Fibroblast of skin of left biceps (primary cell): Measurements from ENCODE around the gene CDK6.
A peak's percentile ranks its signal among the peaks of the same experiment; 100 is the strongest.
"Not testable (repeated sequence)": the region's sequence is repeated elsewhere in the genome, so short reads cannot be mapped to it uniquely, and the experiment has no call there.

Experiments used
- DNase-seq, 2 experiments: peaks; one replicate each; pipeline ENCODE4 v3.0.0-alpha.2; 2013; ENCODE audit warnings: low read depth in 2 of 2

Gene CDK6

DNA sequence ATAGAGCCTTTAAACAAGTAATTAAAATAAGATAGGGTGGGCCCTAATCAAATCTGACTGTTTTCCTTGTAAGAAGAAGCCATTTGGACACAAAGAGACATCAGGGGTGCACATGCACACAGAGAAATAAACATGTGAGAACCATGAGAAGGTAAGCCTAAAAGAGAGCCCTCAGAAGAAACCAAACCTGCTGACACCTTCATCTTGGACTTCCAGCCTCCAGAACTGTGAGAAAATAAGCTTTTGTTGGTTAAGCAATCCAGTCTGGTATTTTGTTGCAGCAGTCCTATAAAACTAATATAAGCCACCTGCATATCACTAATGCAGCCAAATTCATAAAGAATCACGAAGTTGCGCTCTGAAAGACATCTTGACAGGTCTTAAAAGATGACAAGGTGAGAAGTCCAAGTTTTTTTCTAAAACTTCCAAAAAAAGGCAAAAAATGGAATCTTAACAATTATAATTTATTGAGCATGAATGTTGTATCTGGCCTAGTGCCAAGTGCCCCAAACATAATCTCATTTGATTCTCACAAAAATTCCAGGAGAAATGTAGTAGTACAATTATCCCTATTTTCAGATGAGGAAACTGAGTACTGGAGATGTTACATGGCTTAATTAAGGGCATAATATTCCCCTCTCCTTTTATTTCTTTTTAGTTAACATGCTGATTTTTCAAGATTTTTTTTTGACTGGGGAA is 211.9 kb downstream of the CDK6 start:
- DNase-seq = no peak

DNA sequence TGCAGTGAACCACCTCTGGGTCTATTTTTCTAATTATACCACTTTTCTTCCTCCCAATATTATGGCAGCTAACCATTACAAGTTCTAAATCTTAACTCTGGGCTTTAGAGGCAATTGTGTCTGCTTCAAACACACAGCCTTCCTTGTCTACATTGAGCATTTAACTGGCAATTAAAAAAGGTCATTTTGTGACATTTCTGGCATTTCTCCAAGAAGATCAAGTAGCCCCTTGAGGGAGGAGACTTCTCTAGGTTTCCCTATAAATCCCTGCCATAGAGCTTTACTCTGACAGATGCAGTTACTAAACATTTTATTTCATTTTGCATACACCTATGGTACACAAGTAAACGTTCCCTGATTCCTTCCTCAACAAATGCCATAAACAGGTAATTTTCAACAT is 212.8 kb downstream of the CDK6 start:
- DNase-seq = no peak

DNA sequence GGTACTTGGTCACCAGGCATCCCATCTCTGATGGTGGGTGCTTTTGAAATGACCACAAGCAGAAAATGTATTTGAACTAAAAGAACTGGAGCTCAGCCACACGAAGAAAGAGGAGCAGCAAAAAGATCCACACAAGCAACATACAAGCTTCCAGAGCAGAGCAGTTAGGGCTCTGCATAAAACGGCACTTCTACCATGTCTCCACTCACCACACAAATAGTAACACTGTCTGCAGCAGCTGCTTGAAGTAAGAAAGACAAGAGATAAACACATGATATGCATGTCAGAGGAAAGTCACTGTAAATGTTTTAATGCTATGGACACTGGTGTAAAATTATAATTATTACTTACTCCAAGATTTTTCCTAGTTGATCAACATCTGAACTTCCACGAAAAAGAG is 213.7 kb downstream of the CDK6 start:
- DNase-seq = no peak

DNA sequence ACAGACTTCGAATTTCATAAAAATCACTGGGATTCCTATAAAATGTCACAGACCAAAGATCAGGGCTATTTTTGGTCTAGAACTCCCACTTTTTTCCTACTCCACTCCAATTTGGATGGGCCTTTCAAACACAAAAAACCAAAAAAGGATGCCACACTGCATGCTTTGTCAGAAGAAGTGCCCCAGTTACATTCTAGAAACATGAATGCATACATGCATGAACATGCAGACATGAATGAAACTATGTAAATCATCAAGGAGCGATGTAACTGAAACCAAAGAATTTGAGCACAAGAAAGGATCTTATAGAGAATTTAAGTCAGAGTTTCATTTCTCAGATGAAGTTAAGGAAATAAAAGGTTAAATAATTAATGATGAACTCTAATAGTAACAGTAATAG is 214.3 kb downstream of the CDK6 start:
- DNase-seq = no peak

DNA sequence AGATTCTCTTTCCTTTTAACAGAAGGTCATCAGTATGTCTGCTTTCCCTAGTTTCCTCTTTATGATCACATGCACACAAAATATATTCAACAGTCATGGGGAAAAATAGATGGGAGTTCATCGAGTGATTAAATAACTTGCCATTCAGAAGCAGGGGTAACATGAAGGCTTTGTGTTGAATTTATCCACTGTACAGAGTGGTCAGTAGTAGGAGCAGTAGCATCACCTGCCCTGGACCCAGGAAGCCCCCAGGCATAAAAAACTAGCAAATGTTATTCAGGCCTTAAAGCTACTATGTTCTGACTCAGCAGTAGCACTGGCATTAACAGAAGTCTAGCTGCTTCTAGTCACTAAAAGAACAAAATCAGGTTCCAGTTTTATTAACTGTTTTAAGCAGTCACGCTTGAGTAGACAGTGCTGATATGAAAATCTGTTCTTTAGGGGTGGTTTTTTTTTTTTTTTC is 214.8 kb downstream of the CDK6 start:
- DNase-seq = no peak

DNA sequence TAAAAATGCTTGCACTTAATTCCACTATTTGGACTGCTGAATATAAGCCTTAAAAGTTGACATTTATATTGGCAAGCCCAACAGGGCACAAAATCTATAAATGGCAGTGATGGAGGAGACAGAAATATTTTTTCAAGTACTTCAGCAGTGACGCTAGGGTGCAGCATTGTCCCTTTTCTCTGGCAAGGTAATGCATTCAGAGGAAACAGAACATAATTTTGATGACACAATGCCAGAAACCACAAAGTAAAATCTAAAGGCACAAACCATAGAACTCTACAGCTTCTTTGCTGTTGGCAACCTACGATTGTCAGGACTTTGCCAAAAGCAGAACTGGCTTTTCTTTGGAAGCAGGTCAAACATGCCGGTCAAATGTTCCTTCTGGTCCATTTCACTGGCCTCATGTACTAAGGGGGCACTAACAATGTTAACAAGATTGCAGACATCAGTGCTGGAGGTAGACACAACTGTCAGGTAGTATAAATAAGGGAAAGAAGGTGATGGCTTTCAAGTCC is 215.3 kb downstream of the CDK6 start:
- DNase-seq = peak; percentile 77 to 80

DNA sequence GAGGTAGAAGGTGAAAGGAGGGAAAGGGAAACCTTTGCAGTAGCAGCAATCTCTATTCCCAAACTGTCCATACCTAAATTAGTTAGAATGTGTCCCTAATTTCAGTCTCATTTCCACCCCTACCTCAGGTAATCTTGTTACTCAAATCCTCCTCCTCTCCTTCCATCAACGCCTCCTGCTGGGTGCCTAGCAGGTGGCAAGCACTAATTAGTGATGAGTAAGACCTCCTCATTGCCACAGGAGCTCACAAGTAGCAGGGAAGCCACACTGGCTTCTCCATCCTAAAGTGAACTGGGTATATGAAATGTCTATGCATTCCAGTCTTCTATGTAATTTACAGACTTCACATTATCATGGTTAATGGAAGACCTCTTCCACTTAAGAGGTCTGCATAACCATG is 220.5 kb downstream of the CDK6 start:
- no peak for DNase-seq

DNA sequence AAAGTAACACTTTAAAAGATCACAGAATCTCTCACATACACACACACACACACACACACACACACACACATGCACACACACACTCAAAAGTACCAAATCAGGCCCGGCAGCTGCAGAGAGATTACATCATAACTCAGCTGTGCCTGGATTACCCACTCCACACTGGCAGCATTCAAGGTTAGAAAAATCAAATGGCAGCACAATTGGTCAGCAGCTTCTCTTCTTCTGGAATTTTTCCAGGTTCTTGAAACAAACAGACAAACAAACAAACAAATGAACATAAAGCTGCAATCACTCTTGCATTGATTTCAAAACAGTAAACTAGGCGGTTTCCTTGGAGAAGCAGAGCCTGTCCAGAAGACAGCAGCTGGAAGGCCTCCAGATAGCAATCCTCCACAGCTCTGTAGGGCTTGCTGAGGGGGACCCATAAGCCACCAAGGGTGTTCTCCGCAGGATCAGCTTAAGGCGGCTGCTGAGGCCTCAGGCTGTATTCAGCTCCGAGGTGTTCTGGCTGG is 221.7 kb downstream of the CDK6 start:
- no peak for DNase-seq

DNA sequence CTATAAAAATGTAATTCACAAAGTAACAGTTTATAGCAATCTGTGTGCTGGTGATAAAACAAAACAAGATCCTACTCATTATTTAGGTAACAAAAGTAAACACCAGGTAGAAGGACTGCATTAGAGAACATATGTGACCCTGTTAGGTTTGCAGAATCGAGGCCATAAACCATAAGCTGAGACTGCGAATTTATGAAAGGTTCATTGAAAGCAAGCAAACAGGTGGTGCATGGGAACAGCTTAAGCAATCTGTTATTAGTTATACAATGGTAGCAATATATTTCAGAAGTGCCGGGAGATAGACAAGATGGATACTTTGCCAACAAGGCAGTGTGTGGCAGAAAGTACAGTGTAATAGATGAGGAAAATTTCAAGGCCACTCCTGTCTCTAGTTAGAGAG is 222.7 kb downstream of the CDK6 start:
- DNase-seq = no peak

DNA sequence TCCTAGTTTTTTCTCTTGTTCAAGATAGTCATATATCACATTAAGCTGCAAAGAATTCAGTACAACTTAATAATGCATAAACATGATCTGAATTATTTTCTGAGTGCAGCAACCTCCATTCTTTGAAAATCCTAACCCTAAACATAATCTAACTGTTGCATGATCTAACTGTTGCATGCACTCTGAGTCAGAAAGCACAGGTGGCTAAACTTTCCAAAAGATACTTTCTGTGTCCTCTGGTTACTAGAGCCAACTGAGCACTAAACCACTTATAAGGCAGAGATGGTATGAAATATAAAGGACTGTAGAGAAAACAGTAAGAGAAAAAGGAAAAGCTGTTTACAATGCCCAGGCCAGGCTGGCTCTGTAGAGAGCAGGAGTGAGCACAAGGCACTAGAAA is 223.2 kb downstream of the CDK6 start:
- no peak for DNase-seq

DNA sequence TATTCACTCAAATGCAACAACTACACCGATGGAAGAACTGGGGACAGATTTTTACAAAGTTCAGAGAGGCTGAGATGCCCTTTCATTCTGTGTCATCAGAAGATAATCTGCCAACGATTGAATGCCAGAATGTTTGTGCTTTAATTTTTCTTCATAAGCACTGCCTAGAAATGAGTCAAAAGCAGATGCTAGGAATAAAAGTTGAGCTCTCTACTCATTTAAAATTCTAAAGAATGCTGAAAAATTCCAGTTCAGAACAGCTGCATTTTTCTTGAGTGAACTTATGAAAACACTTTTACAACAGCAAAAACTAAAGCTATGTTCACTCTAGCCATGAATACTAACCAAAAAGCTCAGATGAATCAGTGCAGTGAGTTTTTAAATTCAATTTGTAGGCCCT is 223.9 kb downstream of the CDK6 start:
- DNase-seq = no peak

DNA sequence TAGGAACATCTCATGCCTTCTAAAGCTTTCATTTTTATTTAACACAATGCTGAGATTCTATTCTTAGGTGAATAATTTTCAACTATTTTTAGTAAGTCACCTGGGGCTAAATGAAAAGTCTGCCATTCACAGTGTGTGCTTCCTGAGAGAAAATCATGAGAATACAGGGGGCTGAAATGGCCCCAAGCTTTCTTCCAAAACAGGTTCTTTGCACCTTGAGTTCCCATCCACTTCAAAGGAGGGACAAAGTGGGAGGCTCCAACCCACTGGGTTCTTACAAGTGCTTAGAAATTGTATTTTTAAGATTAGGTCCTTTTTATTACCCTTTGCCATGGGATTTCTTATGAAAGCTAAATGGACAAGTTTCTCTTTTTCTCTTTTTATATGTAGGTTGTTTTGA is 224.6 kb downstream of the CDK6 start:
- DNase-seq = no peak

DNA sequence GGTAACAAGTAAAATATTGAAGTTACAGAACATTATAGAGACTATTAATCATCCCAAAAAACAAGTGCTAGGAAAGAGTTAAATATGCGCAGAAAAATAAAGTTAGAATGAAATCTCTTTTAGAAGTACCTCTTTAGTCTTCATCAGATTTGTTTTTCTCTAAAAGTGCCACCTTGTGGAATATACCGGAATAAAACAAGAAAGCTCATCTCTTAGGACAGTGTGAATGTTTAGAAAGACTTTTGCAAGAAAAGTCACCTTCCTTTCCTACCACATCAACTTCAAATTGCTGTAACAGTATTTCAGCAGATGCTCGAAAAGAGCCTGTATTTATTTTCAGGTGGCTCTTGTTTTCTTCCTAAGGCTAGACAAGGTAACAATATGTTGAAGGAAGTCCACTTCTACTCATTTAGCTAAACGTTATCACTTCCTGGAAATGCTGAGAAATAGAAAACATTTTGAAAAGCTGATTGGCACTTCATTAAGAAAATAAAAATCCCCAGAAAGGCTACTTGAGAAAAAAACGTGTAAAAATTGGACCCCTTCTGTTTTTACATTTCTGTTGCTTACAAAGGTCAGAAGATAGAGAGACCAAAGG is 226.4 kb downstream of the CDK6 start:
- no peak for DNase-seq

DNA sequence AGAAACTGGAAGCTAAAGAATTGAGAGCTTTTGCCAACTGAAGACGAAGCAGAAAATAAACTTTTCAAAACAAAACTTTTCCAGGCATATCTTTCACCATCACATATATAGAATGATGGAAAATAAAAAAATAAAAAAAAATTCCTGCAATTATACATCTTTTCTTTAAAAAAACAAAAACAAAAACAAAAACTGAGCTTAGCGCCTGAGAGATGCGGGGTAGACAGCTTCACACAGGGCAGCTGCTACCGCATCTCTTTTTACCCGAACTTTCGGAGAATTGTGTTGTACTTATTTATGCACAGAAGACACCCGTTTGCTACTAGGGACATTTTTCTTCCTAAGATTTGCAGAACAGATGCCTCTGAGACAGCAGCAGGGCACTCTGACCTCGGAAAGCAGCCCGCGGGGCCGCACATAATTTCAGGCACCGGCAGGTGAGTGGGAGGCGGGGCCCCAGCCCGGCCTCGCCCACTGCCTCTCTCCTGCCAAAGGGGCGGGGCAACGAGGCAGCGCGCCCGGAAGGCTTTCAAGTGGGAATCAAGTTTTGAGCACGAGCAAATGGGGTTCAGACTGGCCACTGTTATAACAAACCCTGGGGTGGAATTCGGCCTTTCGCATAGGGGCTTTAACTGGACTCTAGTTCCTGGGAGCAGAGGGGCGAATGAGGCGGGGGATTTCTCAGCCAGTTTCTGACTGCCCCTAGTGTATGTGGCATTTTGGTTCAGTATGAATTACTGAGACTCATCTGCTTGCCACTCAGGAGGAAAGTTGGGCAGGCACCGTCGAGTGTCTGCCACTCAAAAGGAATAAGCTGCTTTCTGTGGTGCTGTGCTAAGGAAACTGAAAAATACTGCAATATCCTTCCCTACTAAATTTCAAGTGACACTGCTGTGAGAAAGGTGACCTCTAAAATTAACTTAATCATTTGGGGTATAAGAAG is 227.7 kb downstream of the CDK6 start:
- DNase-seq = no peak

DNA sequence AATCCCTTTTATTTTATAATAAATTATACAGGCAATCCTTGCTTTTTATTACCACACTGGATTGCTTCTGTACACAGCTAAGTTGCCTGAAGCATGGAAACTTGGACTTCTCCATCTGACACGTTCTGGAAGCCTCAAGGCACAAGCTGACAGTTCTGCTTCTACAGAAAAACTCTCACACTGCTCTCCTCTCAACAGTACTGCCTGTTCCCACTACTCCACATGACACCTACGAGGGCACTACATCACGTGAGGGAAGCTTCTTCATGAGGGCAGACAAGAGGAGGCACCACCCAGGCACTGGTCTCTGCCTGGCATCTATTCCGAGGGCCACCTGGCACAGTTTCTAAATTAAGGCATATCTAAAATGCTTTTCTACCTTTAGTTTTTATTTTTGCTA is 229.4 kb downstream of the CDK6 start:
- no peak for DNase-seq

DNA sequence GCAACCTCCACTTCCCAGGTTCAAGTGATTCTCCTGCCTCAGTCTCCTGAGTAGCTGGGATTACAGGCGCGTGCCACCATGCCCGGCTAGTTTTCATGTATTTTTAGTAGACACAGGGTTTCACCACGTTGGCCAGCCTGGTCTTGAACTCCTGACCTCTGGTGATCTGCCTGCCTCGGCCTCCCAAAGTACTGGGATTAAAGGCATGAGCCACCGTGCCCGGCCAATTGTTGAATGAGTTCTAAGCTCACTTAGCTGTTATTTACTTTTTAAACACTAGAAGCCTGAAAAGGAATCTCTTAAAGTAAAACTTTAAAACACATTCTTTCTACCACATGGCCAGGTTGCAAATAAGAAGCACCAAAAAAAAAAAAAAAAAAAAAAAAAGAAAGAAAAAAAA is 231.9 kb downstream of the CDK6 start:
- not testable (repeated sequence) for DNase-seq

DNA sequence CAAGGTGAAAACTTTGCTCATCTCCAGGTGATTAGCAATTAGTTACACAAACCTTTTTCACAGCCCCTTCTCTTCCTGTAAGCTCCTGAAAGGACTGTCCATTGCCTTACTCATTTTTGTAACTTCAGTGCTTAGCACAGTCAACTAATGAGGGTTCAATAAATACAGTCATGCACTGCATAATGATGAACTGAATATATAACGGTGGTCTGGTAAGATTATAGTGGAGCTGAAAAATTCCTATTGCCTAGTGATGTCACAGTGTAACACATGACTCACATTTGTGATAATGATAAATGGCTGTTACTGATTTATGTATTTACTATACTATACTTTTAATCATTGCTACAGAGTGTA is 233.3 kb downstream of the CDK6 start:
- no peak for DNase-seq

DNA sequence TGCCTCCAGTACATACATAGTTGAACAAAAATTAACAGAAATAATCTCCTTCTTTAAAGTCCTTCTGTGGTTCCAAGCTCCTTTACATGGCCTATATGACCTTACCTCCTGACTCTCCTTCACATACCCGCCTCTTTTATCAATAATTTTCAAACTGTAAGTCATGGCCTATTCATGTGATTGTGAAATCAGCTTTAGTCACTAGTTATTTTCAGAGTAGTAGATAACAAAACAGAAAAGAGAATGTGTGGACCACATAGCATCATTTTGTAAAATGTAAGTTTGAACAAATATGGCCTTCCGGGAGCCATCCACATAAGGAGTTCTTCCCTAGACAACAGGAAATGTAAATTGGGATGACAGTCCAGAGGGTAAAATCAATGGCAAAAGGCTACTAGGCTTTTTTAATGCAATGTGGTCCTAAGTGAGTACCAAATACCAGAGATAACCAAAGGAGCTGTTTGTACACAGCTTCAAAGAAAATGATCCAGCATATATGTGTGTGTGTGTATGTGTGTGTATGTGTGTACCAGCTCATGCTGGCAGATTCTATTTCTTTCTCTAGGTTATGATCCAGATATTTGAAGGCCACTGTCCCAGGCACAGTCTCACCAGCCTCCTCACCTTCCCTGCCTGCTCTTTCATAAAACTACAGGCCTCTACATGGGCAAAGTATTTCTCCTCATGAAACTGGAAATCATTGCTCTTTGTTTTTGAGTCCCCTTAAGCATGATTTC is 233.9 kb downstream of the CDK6 start:
- no peak for DNase-seq

DNA sequence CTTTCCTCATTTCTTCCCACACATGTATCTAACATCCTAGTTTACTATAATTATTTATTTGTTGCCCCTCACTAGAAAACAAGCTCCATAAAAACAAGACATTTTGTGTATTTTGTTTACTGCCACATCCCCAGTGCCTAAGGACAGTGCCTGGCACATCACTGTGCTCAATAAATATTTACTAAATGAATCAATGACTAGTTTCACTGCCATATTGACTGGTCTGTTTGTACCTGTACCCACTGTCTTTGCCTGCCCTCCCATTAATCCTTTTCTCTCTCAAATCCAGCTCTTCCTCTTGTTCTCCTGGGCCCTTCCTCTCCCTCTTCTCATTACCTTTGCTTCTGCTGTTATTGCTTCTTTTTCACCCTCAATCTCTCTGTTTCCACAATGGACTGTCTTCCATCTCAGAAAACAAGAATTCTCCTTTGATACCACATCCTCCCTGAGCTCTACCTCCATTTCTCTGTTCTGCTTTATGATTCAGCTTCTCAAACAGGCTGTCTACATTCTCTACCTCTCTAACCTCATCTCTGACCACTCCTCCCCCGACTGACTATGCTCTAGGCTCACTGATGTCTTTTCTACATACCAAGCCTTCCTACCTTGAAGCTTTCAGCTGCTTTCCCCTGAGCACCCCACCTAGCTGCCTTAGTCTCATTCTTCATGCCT is 237.9 kb downstream of the CDK6 start:
- no peak for DNase-seq

DNA sequence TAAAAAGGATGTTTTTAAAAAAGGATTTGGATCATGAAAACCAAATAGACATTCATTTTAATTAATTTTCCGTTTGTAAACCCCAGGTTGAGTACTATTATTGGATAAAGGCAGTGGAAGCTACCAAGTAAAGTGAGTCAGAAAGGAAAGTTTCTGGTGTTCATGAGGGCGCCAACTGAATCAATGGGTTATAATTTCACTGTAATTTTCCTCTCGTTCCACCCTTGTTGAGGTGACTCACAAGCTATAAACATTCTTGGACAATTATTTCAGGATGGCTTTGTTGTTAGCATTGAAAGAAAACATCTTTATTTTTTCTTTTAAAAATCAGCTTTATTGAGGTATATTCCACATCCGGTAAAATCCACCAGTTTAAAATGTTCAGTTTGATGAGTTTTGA is 241.1 kb downstream of the CDK6 start:
- no peak for DNase-seq

DNA sequence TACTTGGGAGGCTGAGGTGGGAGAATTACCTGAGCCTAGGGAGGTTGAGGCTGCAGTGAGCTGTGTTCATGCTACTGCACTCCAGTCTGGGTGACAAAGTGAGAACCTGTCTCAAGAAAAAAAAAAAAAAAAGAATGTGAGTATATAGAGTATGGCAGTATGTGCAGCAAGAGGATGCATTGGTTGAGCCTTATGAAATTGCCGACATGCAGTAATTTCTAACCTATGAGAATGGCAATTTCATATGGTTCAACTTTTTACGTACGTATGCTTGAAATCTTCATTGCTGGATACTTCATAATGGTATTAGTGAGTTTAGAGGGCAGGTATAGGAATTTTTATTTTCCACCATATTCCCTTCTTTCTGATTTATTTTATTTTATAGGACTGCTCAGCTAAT is 241.6 kb downstream of the CDK6 start:
- no peak for DNase-seq
